Activated CD4-positive, CD25-positive, alpha-beta regulatory T cell treated with anti-CD3 and anti-CD28 coated beads, Interleukin-2, amount 50 U/mL, for 24 hours (primary cell): ENCODE results near the gene TNS3.

Source experiments
- ATAC-seq, 2 donors: fragments of 150-1000 bp; cut with Tn5 transposase; one replicate each; pipeline ENCODE4 v1.10.0; 2021; ENCODE audit warnings: mild to moderate bottlenecking in 1 of 2, moderate library complexity in 1 of 2

TNS3 gene

GRCh38 chr7:47358357-47358756 lies 223.6 kb downstream of the TNS3 start:
- no peak for ATAC-seq

GRCh38 chr7:47357863-47358262 lies 224.0 kb downstream of the TNS3 start:
- ATAC-seq: no peak

GRCh38 chr7:47357361-47357760 lies 224.6 kb downstream of the TNS3 start:
- ATAC-seq: no peak

- ATAC-seq: no peak
Measured at GRCh38 chr7:47356261-47356660, 225.7 kb downstream of the TNS3 start.

GRCh38 chr7:47355684-47356083 lies 226.2 kb downstream of the TNS3 start:
- ATAC-seq: no peak

- ATAC-seq: no peak
Measured at GRCh38 chr7:47354831-47355541, 226.9 kb downstream of the TNS3 start.

- ATAC-seq: no peak
Measured at GRCh38 chr7:47354071-47354470, 227.8 kb downstream of the TNS3 start.

GRCh38 chr7:47352394-47352968 lies 229.4 kb downstream of the TNS3 start:
- ATAC-seq: no peak

- no peak for ATAC-seq
Measured at GRCh38 chr7:47351233-47352154, 230.4 kb downstream of the TNS3 start.

GRCh38 chr7:47350425-47350824 lies 231.5 kb downstream of the TNS3 start:
- ATAC-seq: no peak

- ATAC-seq: no peak
Measured at GRCh38 chr7:47349401-47349800, 232.5 kb downstream of the TNS3 start.

GRCh38 chr7:47347816-47348385 lies 234.0 kb downstream of the TNS3 start:
- ATAC-seq: no peak

GRCh38 chr7:47347346-47347745 lies 234.6 kb downstream of the TNS3 start:
- no peak for ATAC-seq

GRCh38 chr7:47346377-47346914 lies 235.5 kb downstream of the TNS3 start:
- no peak for ATAC-seq

- no peak for ATAC-seq
Measured at GRCh38 chr7:47345857-47346298, 236.0 kb downstream of the TNS3 start.

GRCh38 chr7:47344171-47344955 lies 237.5 kb downstream of the TNS3 start:
- ATAC-seq: no peak

GRCh38 chr7:47343061-47343455 lies 238.9 kb downstream of the TNS3 start:
- ATAC-seq: no peak

GRCh38 chr7:47342296-47343060 lies 239.4 kb downstream of the TNS3 start:
- no peak for ATAC-seq

- no peak for ATAC-seq
Measured at GRCh38 chr7:47340517-47340916, 241.4 kb downstream of the TNS3 start.

GRCh38 chr7:47338026-47338425 lies 243.9 kb downstream of the TNS3 start:
- ATAC-seq: no peak

- no peak for ATAC-seq
Measured at GRCh38 chr7:47337531-47337930, 244.4 kb downstream of the TNS3 start.
